CD4-positive, CD25-positive, alpha-beta regulatory T cell (primary cell): ENCODE measurements around the gene AHSP. TPM values are rescaled to one million over a fixed set of nuclear protein-coding genes. Genes with fewer than 3 reads are reported as not detected.
"Not testable (repeated sequence)": the region's sequence is repeated elsewhere in the genome, so short reads cannot be mapped to it uniquely, and the experiment has no call there.

ENCODE experiments used
- ATAC-seq, 2 donors: fragments of 150-1000 bp; cut with Tn5 transposase; one replicate each; pipeline ENCODE4 v1.10.0; 2021; ENCODE audit warnings: low read depth in 2 of 2, moderate number of reproducible peaks in 2 of 2, moderate library complexity in 1 of 2
- DNase-seq, 3 donors: peaks; one replicate each; pipeline versions ENCODE4 v3.0.0 to v3.0.0-alpha.2; 2012 to 2022; ENCODE audit warnings: mixed read lengths in 1 of 3
- H3K27ac ChIP-seq: one replicate; pipeline ENCODE4 v1.7.0; 2013; ENCODE audit warnings: mild to moderate bottlenecking, low read length; ENCODE audit not compliant: insufficient read depth, poor library complexity, severe bottlenecking
- H3K27me3 ChIP-seq: one replicate; pipeline ENCODE4 v1.7.0; 2013; ENCODE audit warnings: low read length; ENCODE audit not compliant: control insufficient read depth, insufficient read depth
- H3K36me3 ChIP-seq: one replicate; pipeline ENCODE4 v1.7.0; 2013; ENCODE audit warnings: mild to moderate bottlenecking, low read length, moderate library complexity; ENCODE audit not compliant: control insufficient read depth, insufficient read depth
- H3K4me1 ChIP-seq: 2 replicates; pipeline ENCODE4 v1.7.0; 2013; ENCODE audit warnings: mild to moderate bottlenecking, low read length; ENCODE audit not compliant: insufficient read depth, control insufficient read depth, poor library complexity, severe bottlenecking
- H3K4me3 ChIP-seq: one replicate; pipeline ENCODE4 v1.7.0; 2013; ENCODE audit warnings: low read depth, mild to moderate bottlenecking, low read length, moderate library complexity
- H3K9me3 ChIP-seq, 2 experiments: 1 replicate in 1 of 2; 2 replicates in 1 of 2; pipeline ENCODE4 v1.7.0; 2013; ENCODE audit warnings: low read length in 2 of 2, mild to moderate bottlenecking in 1 of 2, moderate library complexity in 1 of 2; ENCODE audit not compliant: control insufficient read depth in 2 of 2
- H3K27ac Mint-ChIP-seq, 3 donors: one replicate each; pipeline ENCODE4 v1.8.0; 2020 to 2022; ENCODE audit warnings: mild to moderate bottlenecking in 3 of 3, mixed read lengths in 3 of 3, moderate library complexity in 2 of 3
- H3K27me3 Mint-ChIP-seq: one replicate; pipeline ENCODE4 v1.8.0; 2022; ENCODE audit warnings: mild to moderate bottlenecking, mixed read lengths
- H3K36me3 Mint-ChIP-seq: one replicate; pipeline ENCODE4 v1.8.0; 2020; ENCODE audit warnings: mixed read lengths
- H3K4me1 Mint-ChIP-seq, 4 donors: one replicate each; pipeline ENCODE4 v1.8.0; 2020 to 2022; ENCODE audit warnings: mixed read lengths in 4 of 4, mild to moderate bottlenecking in 1 of 4
- H3K4me3 Mint-ChIP-seq, 4 donors: one replicate each; pipeline ENCODE4 v1.8.0; 2020 to 2022; ENCODE audit warnings: mild to moderate bottlenecking in 4 of 4, mixed read lengths in 4 of 4, moderate library complexity in 3 of 4
- H3K9me3 Mint-ChIP-seq, 7 donors: one replicate each; pipeline ENCODE4 v1.8.0; 2020 to 2022; ENCODE audit warnings: mixed read lengths in 7 of 7, mild to moderate bottlenecking in 3 of 7, moderate library complexity in 2 of 7
- polyA plus RNA-seq, 4 donors: library from polyadenylated mRNA; unstranded; fragments of 300-500 nt; fragmentation: Illumina TruSeq; gene quantifications; one replicate each; pipeline ENCODE4 v1.2.3, GENCODE V29; 2021
- total RNA-seq: library from RNA; stranded (reverse); gene quantifications from one replicate; pipeline ENCODE4 v1.2.3, GENCODE V29; 2022

The AHSP gene
- total and polyA plus RNA-seq, 5 donors from 2014 or later = not detected

DNA sequence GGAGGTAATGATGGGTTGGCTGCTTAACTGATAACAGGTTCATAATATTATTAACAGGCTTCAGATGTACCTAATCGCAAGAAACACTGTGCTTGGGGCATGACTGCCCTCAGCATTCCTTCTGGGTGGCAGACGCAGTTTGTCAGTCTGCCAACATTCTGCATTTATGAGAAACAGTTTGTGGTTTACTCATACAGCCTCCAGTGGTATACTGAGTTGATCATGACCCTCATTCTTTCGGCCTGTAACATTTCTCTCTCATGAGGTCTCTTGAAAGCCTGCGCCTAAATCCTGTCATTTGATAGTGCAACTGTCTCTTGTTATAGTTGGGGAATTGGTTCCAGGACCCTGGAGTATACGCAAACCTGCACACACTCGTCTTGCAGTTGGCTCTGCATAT, 14.6 kb upstream of the AHSP start:
- peaks cover 15% of the 10 kb centered on the region for H3K4me1 ChIP-seq
- Mint-ChIP-seq H3K27ac (no peak overlapping the region), H3K9me3 (peaks cover 0 to 2% (median 0%) of the 10 kb centered on the region in 7 donors), H3K4me1 (peaks cover 17 to 28% (median 21%) of the 10 kb centered on the region in 4 donors), H3K36me3 (no peaks in the 10 kb centered on the region), H3K4me3 (no peak overlapping the region), H3K27me3 (no peaks in the 10 kb centered on the region)
- no peaks in the 10 kb centered on the region for H3K36me3 ChIP-seq
- DNase-seq = no peak
- no peak for ATAC-seq
- no peak overlapping the region for H3K27ac ChIP-seq
- H3K9me3 ChIP-seq = no peaks in the 10 kb centered on the region
- H3K4me3 ChIP-seq = no peak overlapping the region
- H3K27me3 ChIP-seq = no peaks in the 10 kb centered on the region

DNA sequence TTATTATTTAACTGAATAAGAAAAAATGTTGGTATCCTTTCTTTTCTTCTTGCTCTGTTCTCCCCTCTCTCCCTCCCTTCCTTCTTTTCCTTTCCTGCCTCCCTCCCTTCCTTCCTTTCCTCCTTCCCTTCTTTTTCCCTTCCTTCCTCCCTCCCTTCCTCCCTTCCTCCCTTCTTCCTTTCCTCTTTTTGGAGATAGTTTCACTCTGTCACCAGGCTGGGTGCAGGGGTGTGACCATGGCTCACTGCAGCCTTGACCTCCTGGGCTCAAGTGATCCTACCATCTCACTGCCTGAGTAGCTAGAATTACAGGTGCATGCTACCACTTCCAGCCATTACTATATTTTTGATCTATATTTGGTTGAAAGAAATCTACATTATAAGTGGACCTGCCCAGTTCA, 13.8 kb upstream of the AHSP start:
- Histone ChIP-seq H3K27ac (no peak overlapping the region), H3K36me3 (no peaks in the 10 kb centered on the region), H3K4me3 (no peak overlapping the region), H3K27me3 (no peaks in the 10 kb centered on the region), H3K9me3 (no peaks in the 10 kb centered on the region), H3K4me1 (peaks cover 10% of the 10 kb centered on the region)
- H3K4me1 Mint-ChIP-seq = peaks cover 10 to 22% (median 16%) of the 10 kb centered on the region in 4 donors
- no peak overlapping the region for H3K4me3 Mint-ChIP-seq
- H3K9me3 Mint-ChIP-seq = peaks cover 0 to 2% (median 0%) of the 10 kb centered on the region in 7 donors
- no peak overlapping the region for H3K27ac Mint-ChIP-seq
- no peak for DNase-seq
- no peaks in the 10 kb centered on the region for H3K36me3 Mint-ChIP-seq
- no peak for ATAC-seq
- H3K27me3 Mint-ChIP-seq = no peaks in the 10 kb centered on the region

DNA sequence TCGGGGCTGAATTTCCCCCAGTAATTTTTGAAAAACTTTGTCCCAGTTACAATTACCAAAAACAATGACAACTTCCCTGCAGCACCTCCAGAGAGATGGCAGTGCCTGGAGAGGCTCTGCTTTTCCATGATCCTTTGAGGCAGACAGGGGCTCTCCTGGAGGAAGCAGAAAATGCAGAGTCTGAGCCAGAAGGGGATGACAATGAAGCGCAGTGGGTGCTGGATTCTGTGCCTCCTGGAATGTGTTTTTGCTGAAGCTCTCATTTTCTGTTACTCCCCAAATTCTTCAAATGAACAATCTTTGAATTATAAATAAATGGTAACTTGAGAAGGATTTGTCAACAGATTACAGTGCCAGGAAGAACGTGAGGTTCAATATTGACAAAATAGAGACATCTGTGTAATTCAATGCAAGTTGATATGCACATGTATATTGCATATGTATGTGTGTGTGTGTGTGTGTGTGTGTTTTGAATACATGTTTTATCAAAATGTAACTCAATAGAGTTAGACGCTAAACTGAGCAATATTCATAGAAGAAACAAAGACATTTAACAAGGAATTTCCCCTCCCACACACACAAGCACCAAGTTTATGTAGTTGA, 9.8 kb upstream of the AHSP start:
- no peaks in the 10 kb centered on the region for H3K27me3 ChIP-seq
- H3K4me3 ChIP-seq = no peak overlapping the region
- peaks cover 0 to 2% (median 0%) of the 10 kb centered on the region in 7 donors for H3K9me3 Mint-ChIP-seq
- H3K27ac Mint-ChIP-seq = no peak overlapping the region
- H3K36me3 Mint-ChIP-seq = no peaks in the 10 kb centered on the region
- H3K9me3 ChIP-seq = no peaks in the 10 kb centered on the region
- DNase-seq = no peak
- H3K27me3 Mint-ChIP-seq = peaks cover 4% of the 10 kb centered on the region
- no peak overlapping the region for H3K4me3 Mint-ChIP-seq
- no peaks in the 10 kb centered on the region for H3K4me1 ChIP-seq
- peaks cover 0 to 4% (median under 1%) of the 10 kb centered on the region in 4 donors for H3K4me1 Mint-ChIP-seq
- ATAC-seq = no peak
- H3K27ac ChIP-seq = no peak overlapping the region
- H3K36me3 ChIP-seq = no peaks in the 10 kb centered on the region

DNA sequence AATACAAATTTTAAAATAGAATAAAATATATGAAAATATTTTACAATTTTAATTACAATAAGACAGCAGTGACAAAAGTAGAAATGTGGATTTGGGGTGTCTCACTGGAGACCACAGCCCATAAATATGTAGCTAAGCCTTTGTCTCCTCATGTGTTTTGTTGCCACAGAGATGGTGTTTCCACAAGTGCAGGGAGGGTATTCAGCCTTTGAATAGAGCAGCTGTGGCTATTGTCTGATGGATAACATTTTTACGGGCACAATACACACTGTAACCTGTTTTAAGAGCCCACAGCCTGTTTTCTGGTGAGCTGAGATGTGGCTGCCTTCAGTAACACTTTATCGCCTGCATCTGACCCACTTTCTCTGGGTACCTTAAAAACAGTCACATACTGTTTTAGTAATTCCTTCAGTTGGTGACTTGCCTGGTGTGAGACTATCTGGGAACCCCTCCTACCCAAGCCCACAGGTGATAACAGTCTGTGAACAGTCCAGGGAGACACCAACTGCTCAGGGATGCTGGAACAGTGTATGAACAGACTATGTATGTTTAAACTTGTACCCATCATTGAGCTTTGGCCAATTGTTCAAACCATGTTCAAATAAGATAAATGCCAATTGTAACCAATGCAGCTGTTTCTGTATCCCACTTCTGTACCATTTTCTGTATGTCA, 7.8 kb upstream of the AHSP start:
- no peaks in the 10 kb centered on the region for H3K4me1 ChIP-seq
- ATAC-seq (no peak), DNase-seq (no peak)
- Mint-ChIP-seq H3K36me3 (no peaks in the 10 kb centered on the region), H3K4me1 (peaks cover 0 to 4% (median 0%) of the 10 kb centered on the region in 4 donors), H3K4me3 (no peak overlapping the region), H3K27me3 (peaks cover 6% of the 10 kb centered on the region), H3K27ac (no peak overlapping the region), H3K9me3 (peaks cover 0 to 2% (median 0%) of the 10 kb centered on the region in 7 donors)
- no peaks in the 10 kb centered on the region for H3K9me3 ChIP-seq
- H3K27ac ChIP-seq = no peak overlapping the region
- H3K27me3 ChIP-seq = no peaks in the 10 kb centered on the region
- no peak overlapping the region for H3K4me3 ChIP-seq
- H3K36me3 ChIP-seq = no peaks in the 10 kb centered on the region

DNA sequence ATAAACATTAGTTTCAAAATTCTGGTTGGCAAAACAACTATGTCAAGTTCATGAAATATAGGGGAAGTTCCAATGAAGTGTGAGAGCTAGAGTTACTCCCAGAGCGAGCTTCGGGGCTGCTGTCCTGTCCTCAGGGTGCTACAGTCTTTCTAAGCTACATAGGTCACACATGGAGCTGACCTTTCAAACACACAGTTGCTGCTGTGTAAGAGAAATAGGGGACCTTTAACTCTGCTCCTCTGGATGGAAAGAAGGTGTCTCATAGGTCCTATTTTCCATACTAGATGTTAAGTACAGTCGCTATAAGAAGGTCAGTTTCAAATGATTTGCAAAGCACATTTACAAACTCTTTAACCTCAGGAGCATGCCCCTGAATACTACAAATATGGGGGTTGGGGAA, 6.3 kb upstream of the AHSP start:
- H3K4me1 ChIP-seq = no peaks in the 10 kb centered on the region
- H3K9me3 ChIP-seq = no peaks in the 10 kb centered on the region
- Mint-ChIP-seq H3K4me3 (no peak overlapping the region), H3K9me3 (peaks cover 0 to 2% (median 0%) of the 10 kb centered on the region in 7 donors), H3K36me3 (no peaks in the 10 kb centered on the region), H3K4me1 (peaks cover 0 to 4% (median 0%) of the 10 kb centered on the region in 4 donors), H3K27ac (no peak overlapping the region), H3K27me3 (peaks cover 6% of the 10 kb centered on the region)
- ATAC-seq (no peak), DNase-seq (no peak)
- H3K4me3 ChIP-seq = no peak overlapping the region
- no peaks in the 10 kb centered on the region for H3K27me3 ChIP-seq
- H3K27ac ChIP-seq = no peak overlapping the region
- no peaks in the 10 kb centered on the region for H3K36me3 ChIP-seq

DNA sequence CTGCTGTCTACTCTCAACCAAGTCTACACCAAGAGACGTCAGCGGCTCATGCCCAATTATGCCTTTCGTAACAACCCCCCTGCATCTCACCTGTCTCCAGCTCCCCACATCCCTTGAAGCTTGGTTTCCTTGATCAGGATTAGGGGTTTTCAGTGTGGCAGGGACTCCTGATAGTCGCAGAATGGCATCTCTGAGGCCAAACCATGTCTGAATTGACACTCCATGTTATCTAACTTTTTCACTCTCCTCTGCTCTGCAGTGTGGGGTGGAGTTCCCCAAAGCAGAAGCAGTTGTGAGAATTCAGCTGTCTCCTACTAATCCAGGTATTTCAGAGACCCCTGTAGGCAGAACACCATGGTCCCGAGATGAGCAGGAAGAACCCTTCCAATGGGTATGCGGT, 5.6 kb upstream of the AHSP start:
- ATAC-seq (no peak), DNase-seq (no peak)
- Histone ChIP-seq H3K9me3 (no peaks in the 10 kb centered on the region), H3K4me1 (no peaks in the 10 kb centered on the region), H3K36me3 (no peaks in the 10 kb centered on the region), H3K27me3 (no peaks in the 10 kb centered on the region), H3K27ac (no peak overlapping the region), H3K4me3 (no peak overlapping the region)
- Mint-ChIP-seq H3K27me3 (peaks cover 6% of the 10 kb centered on the region), H3K36me3 (no peaks in the 10 kb centered on the region), H3K4me3 (no peak overlapping the region), H3K4me1 (peaks cover 0 to 4% (median 0%) of the 10 kb centered on the region in 4 donors), H3K27ac (no peak overlapping the region), H3K9me3 (peaks cover 0 to 2% (median 0%) of the 10 kb centered on the region in 7 donors)

DNA sequence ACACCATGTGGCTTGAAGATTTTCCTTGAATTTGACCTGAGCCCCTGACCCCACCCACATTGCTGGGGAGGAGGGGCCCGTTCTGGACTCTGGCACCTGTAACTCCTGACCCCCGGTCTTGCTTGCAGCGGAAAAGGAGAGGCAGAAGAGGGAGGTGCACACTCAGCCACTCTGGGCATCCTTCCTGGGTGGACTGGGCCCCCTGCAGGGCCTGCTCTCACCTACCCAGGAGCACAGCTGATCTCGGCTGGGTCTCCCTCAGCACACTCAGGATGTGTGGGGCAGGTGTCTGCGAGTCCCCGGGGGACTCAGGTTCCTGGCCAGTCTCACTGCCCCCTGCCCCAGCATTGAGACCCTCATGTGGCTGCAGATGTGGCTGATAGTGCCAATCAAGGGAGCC, 3.9 kb upstream of the AHSP start:
- H3K9me3 Mint-ChIP-seq, DNase-seq, H3K36me3 Mint-ChIP-seq, H3K4me1 ChIP-seq, H3K27ac ChIP-seq, H3K4me3 Mint-ChIP-seq, H3K4me3 ChIP-seq, H3K27ac Mint-ChIP-seq, H3K9me3 ChIP-seq, ATAC-seq, H3K36me3 ChIP-seq, H3K27me3 ChIP-seq: not testable (repeated sequence)
- Mint-ChIP-seq H3K27me3 (peaks cover 14% of the 10 kb centered on the region), H3K4me1 (peaks cover 0 to 15% (median under 1%) of the 10 kb centered on the region in 4 donors)

DNA sequence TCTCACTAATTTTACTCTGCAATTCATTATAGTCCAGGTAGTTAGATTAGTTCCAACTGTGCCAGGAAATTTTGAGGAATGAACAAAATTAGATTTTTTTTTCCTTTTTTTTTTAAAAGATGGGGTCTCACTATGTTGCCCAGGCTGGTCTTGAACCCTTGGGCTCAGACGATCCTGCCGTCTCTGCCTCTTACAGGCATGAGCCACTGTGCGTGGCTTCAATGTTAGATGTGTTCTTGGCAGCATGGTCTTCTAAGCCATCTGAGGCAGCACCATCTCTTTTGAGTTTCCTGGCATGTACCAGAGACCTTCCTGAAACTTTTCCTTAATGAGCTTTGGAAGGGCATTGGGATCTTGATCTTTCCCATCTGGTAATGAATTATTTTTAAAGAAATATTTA, 2.6 kb upstream of the AHSP start:
- Histone ChIP-seq H3K36me3 (no peaks in the 10 kb centered on the region), H3K4me3 (no peak overlapping the region), H3K27ac (no peak overlapping the region), H3K27me3 (peaks cover 3% of the 10 kb centered on the region), H3K4me1 (peaks cover 5% of the 10 kb centered on the region), H3K9me3 (no peaks in the 10 kb centered on the region)
- Mint-ChIP-seq H3K4me3 (no peak overlapping the region), H3K4me1 (peaks cover 0 to 22% (median 2%) of the 10 kb centered on the region in 4 donors), H3K36me3 (no peaks in the 10 kb centered on the region), H3K9me3 (peaks cover 0 to 1% (median 0%) of the 10 kb centered on the region in 7 donors), H3K27ac (no peak overlapping the region), H3K27me3 (peaks cover 20% of the 10 kb centered on the region)
- DNase-seq (no peak), ATAC-seq (no peak)
